Glomerular visceral epithelial cell (primary cell): Measurements from ENCODE around the gene HAGH.
"Not testable (repeated sequence)": the region's sequence is repeated elsewhere in the genome, so short reads cannot be mapped to it uniquely, and the experiment has no call there.

Source experiments
- DNase-seq: peaks from one replicate; pipeline ENCODE4 v3.0.0-alpha.2; 2016; ENCODE audit errors: extremely low spot score

Gene HAGH

GRCh38 chr16:1826691-1827573 is at the start of gene HAGH, which contains the start of gene FAHD1:
TSS of gene HAGH (minus strand) at chr16:1826825. CDS start at chr16:1826787, 38 bp downstream.
TSS of gene FAHD1 (plus strand) at chr16:1827206. CDS start at chr16:1827239, 33 bp downstream.
- DNase-seq, result peak; percentile 90

DNA sequence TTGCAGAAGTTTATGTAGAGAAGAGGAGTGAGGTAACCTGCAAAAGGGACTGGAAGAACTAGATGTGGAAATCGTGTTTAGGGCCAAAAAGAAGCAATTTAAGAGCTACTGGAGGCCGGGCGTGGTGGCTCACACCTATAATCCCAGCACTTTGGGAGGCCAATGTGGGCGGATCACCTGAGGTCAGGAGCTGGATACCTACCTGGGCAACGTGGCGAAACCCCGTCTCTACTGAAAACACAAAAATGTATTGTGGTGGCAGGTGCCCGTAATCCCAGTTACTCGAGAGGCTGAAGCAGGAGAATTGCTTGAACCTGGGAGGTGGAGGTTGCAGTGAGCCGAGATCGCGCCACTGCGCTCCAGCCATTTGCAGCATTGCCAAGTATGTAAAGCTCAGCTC is 49.4 kb upstream of the HAGH start:
- DNase-seq, result not testable (repeated sequence)

GRCh38 chr16:1874854-1875253 is 48.2 kb upstream of the HAGH start:
- DNase-seq, result no peak

GRCh38 chr16:1871974-1872635 is 45.5 kb upstream of the HAGH start, which contains the start of gene MEIOB:
TSS of gene MEIOB (minus strand) at chr16:1872164. CDS start at chr16:1868175, 3,989 bp downstream.
- no peak for DNase-seq

DNA sequence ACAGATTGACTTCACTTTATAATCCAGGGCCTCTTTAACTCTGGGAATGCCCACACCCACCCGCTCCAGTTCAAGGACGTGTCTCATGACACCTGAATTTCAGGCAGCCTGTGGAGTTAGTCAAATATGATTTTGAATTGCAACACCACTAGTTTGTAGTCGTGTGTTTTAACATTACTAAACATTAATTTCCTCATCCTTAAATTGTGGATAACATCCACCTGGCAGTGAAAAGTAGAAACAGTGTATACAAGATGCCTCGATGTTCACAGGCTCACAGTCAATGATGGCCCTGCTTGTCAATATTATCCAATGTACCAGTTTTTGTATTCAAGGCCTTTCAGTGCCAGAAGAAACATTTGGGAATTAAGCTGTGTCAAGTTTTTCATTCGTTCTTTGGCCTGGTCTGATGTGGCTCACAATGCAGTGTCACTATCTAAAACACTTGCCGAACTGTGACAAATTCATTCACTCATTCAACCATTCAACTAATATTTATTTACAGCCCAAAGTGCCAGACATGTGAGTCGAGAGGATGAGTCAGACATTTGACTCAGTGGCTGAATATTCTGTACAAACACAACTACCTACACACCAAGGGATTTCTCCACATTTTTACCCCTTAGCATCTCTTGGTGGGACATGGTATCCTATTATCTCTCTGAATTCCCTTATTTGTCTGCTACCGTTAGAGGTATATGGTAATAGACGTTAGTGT is 43.9 kb upstream of the HAGH start:
- peak; percentile 45 for DNase-seq

DNA sequence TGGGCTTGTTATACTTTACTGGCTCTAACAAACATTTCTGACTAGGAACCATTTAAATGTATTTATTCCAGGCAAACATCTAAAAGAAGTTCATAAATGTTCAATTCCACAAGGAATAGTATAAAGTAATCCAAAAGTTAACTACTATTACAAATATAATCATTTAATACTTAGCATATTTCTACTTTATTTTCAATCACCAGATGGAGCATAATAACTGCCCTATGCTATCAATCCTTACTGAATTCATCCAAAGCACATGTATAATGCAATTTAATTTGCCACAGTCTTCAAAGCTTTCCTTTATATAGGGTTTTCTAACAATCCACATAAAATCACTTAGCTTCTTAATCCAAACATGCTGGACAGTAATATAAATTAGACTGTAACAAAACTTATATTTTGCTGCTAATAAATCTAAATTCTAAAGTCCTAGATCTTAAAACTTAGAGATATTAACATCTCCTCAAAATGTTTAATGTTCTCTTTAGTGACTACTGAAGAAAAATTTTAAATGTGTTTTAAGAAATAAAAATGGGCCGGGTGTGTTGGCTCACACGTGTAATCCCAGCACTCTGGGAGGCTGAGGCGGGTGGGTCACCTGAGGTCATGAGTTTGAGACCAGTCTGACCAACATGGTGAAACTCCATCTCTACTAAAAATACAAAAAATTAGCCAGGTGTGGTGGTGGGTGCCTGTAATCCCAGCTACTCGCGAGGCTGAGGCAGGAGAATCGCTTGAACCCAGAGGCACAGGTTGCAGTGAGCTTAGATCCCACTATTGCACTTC is 39.5 kb upstream of the HAGH start:
- no peak for DNase-seq

GRCh38 chr16:1863681-1864460 is 37.2 kb upstream of the HAGH start:
- DNase-seq, result peak; percentile 27

DNA sequence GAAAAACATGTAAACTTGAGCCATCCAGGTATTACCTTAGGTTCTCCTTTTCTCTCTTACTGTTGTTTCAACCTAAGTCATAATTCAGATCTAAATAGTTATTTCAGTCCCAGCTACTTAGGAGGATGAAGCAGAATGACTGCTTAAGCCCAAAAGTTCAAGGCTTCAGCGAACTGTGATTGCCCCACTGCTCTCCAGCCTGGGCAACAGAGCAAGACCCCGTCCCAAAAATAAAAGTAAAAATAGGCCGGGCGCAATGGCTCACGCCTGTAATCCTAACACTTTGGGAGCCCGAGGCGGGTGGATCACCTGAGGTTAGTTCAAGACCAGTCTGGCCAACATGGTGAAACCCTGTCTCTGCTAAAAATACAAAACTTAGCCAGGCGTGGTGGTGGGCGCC is 35.8 kb upstream of the HAGH start:
- DNase-seq, result no peak

DNA sequence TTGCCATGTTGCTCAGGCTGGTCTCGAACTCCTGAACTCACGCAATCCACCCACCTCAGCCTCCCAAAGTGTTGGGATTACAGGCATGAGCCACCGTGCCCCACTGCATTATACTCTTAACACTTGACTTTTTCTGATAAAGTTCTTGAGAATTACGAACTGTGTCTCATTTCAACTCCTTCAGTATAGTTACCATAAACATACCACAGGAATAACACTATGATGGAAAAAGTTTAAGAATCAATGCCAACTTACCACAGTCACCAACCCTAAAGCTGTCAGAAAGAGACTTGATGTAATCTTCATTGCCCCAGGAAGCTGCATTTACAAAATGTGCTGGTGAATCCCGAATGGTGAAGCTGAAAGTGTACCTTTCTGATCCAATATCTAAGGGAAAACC is 35.1 kb upstream of the HAGH start:
- no peak for DNase-seq

DNA sequence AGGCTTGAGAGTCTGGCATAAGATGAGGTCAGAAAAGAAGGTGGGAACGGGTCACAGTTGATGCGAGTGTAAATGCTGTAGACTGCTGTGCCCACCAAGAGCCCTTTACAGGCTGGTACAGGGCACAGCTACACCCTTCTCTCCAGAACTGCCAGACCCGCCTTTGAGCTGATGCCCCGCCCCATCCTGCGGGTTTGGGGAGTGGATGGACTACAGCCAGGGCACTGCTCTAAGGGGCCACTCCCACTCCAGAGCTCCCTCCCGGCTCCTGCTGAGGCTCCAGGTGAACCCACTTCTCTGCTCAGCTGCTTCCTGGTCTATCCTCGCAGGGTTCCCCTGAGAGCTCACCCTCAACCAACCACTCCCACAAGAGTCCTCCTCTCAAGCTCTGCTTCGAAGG is 33.0 kb upstream of the HAGH start:
- no peak for DNase-seq

DNA sequence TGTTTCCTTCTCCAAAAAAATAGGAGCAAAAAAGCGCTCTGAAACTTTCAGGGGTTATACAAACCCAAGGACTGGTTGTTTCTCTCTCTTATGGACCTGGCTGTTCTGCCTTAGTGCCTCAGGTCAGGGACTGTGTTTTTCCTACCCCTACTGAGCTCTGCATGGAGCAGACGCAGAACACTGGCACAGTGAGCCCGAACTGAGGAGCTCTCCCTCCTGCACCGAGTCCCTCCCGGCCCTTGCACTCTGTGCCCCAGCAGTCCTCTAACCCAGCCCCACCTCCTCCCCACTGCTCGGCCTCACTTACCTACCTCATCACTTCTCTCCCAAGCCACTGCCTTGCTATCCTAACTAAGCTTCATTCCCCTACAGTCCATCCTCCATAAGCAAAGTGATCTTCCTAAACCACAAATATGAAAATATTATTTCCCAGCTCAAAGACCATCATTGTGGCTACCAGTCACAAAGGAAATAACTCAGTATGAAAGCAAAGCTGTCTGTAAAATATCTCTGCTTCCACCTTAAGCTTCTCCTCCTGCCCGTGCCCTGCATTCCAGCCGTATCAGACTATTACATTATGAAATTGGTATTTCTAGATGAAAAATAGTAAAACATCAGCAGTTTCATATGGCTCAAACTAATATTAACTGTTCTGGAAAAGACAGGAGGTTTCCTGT is 31.7 kb upstream of the HAGH start:
- no peak for DNase-seq

- no peak for DNase-seq
Measured at GRCh38 chr16:1857433-1858097, 30.9 kb upstream of the HAGH start.

DNA sequence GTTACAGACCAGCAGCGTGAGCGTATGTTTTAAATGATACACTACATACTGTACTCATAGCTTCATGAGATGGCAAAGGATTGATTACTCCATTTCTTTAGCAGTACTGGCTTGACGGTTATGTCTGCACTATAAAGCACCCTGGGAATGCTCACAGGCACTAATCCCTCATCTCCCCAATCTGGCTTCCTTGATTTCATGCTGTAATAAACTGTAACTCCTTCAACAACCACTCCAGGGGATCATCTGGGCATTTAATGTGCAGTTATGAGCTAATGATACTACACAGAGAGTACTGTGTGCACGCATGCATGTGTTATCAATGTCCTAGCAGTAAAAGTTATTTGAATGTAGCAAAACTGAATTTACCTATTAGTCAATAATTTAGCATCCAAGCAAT is 25.2 kb upstream of the HAGH start:
- no peak for DNase-seq

DNA sequence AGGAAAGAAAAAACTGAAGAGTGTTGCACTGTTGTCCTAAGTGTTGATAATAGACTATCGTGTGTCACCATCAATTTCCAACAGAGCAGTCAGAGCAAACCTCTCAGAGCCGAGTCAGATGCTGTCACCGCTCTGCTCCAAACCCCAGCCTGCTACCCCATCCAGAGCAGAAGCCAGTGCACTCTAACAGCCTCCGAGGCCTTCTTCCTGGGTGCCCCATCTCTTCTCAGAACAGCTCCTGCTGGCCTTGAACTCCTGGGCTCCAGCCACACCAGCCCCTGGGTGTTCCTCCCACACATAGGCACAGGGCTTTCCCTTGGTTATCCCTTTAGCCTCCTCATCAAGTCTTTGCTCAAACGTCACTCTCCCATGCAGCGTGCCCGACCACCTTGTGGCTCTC is 24.4 kb upstream of the HAGH start:
- DNase-seq, result no peak

DNA sequence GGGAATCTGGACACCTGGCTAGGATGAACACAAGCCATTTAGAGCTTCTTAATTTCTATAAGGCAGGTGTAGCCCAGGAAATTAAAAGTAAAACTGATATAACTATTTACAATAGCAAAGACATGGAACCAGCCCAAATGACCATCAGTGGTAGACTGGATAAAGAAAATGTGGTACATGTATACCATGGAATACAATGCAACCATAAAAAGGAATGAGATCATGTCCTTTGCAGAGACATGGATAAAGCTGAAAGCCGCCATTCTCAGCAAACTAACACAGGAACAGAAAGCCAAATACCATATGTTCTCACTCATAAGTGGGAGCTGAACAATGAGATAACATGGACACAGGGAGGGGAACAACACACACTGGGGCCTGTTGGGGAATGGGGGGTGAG is 19.8 kb upstream of the HAGH start:
- no peak for DNase-seq

- no peak for DNase-seq
Measured at GRCh38 chr16:1845985-1846384, 19.4 kb upstream of the HAGH start.

GRCh38 chr16:1839554-1839953 is 12.9 kb upstream of the HAGH start:
- DNase-seq, result no peak

DNA sequence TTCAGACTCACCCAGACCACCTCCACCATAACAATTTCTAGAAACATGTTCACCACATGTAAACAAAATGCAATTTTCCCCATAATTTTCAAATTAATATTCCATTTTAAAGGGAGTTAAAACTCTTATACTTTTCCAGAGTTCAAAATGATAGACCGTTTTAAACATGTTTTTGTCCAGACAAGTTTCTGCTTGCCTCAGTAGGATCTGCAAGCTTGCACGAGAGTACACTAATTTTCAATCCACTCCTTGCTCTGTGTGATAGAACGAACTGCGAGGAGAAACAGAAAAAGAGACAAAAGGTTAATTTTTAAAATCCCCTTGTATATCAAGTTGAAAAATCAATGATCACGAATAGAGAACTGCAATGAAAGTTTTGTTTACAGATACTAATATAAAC is 7.5 kb upstream of the HAGH start:
- DNase-seq, result no peak

DNA sequence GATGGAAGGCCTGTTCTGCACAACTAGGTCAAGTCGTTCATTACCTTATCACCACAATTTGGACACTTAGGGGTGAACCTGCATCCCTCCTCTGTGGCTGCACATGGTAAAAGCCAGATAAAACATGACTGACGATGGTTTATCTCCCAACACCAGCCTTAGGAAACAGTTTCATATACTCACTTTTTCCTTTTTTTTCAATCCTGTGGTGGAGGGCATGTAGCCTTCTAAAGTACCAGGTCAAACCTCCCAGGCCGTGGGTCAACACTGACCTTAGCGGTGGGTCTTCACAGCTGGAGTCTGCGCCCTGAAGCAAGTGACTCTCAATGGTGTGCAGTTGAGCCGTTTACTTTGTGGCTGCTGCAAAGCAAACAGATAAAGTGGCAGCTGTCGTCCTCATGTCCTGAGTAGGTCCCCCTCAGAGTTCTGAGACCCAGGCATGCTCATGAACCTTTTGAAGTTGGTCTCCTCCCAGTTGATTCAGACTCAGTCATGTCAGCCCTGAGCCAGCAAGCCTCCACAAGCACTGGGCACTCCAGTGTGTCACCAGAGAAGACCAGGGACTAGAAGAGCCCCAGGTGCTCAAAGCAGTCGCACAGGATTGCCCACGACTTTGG is 6.3 kb upstream of the HAGH start:
- no peak for DNase-seq
